Globus pallidus (tissue), 1 donor: Measurements from ENCODE around the gene AFAP1.

Experiments used
- DNase-seq: peaks from one replicate; pipeline ENCODE4 v3.0.0-alpha.2; 2015; ENCODE audit warnings: low spot score

The AFAP1 gene

DNA sequence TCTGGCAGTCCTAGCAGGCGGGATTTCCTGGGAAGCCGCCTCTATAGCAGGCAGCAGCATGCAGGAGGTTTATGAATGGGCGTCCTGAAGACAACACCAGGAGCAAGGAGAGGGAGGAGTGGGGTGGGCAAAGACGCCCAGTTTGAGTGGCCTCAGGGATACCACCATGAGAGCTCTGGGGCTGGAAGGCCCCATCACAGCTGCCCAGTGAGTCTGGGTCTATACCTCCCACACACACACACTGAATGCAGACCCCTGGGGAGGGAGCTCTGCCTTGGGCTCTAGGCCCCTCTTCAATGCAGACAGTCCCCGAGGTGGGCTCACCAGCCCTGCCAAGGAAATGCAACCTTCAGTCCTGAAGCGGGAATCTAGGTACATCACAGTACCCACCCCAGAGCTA lies 98.6 kb downstream of the AFAP1 start:
- DNase-seq, result no peak

DNA sequence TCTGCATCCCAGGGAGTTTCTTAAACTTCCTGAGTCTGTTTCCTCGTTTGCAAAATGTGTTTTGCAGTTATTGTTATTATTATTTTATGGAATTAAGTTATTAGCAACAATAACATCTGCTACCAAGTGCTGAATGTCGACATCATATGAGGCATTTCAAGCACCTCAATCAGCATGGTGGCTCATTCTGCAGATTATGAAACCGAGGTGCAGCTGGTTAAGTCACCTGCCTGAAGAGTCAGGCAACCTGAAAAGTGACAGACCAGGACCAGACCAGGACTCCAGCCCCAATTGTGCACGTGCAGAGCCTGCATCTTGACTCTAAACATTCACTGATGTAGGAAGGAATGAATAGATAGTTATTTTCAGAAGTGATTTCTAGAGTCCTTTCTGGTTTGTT lies 99.8 kb downstream of the AFAP1 start:
- DNase-seq, result no peak

DNA sequence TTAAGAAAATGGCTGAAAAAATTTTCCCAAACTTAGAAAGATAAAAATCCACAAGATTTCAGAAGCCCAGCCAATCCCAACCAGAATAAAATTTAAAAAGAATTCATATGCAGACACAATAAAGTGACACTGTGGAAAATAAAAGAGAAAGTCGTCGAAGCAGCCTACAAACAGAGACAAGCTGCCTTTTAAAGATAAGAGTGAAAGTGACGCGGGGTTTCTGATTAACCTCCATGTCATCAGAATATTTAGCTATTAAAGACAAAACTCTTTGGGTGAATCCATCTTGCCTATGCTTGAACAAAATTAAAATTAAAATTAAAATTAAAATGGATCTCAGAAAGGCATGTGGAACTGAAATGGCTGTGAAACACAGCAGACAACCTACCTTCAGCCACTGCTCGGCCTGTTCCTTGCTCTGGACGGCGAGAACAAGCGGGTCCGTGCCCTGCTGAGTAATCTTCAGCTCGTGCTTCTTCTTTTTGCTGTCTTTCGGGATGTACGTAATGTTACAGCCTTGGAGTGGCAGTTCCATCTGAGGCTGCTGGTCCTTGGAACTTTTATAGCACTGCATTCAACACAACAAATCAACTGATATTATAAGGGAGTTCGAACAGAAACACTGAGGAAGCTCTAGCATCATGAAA lies 101.4 kb downstream of the AFAP1 start:
- no peak for DNase-seq

DNA sequence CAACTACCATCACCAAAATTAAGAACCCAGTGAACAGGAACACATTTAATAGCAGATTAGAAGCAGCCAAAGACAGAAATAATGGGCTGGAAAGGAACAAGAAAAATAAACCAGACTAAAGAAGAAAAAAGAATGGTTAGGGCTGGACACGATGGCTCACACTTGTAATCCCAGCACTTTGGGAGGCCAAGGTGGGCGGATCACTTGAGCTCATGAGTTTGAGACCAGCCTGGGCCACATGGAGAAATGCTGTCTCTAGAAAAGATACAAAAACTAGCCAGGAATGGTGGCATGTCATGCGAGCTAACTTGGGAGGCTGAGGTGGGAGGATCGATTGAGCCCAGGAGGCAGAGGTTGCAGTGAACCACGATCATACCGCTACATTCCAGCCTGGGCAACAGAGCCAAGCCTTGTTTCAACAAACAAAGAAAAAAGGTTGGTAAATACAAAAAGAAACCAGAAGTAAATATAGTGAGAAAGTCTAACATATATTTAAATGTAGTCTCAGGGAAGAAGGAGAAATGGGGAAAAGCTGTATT lies 102.0 kb downstream of the AFAP1 start:
- DNase-seq, result no peak

DNA sequence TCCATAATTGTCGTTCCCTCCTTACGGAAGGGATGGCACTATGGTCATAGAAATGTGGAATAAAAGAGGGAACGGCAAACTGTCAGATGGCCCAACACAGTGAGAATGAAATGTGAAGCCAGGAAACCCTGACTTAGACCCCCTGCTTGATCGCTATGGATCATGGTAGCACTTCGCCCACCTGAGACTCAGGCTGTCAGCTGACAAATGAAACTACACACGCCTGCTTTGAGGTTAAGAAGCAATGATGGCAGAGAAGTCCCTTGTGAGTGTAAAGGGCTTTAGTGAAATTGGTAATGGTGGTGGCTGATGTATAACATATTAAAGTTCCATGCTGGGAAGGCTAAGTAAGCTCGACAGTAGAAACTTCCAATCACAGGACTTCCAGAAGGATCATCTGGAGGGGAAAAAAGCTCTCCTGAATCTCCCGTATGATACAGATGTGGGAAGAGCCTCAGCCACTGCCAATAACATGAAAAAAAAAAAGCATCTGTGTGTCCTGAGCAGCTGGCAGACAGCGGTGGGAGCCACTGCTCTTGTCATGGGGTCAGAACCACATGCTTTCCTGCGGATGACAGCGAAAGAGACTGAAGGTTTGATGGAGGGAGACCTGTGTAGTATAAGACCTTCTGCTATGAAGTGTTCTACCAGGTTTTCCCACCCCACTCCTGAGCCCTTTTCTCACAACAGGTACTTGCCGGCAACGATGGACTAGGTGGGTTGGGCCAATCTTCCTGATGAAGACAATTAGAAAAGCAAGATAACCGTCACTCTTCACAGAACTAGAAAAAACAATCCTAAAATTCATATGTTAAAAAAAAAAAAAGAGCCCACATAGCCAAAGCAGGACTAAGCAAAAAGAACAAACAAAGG lies 107.6 kb downstream of the AFAP1 start:
- DNase-seq, result no peak

DNA sequence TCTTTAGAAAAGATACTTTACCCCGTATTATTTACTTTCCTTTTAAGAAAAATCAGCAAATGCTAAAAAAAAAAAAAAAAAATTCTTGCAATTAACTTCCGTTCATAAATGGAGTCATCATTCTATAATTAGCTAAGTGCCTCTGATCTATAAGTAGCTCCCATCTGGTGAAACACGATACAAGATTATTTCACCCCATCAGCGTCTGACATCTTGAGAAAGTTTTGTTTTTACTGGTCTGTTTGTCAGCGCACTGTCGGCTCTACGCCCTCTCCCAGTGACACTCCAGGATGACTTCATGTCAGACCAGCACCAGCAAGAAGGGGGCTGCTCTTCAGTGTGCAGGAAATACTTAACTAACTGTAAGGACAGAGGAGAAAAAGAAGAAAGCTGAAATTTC lies 108.3 kb downstream of the AFAP1 start:
- DNase-seq, result no peak

DNA sequence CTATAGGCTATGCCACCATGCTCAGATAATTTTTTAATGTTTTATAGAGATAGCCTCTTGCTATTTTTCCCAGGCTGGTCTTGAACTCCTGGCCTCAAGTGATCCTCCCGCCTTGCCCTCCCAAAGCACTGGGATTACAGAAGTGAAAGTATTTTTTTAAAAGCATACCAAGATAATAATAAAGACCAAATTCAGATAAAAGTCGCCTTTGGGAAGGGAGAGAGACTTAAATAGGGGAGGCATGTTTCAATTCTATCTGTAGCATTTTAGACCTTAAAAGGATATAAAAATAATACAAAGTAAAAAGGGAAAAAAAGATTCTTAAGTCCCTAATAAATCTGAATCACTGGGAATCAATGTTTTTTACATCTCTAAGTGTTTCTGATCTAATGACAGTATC lies 108.9 kb downstream of the AFAP1 start:
- DNase-seq, result no peak

DNA sequence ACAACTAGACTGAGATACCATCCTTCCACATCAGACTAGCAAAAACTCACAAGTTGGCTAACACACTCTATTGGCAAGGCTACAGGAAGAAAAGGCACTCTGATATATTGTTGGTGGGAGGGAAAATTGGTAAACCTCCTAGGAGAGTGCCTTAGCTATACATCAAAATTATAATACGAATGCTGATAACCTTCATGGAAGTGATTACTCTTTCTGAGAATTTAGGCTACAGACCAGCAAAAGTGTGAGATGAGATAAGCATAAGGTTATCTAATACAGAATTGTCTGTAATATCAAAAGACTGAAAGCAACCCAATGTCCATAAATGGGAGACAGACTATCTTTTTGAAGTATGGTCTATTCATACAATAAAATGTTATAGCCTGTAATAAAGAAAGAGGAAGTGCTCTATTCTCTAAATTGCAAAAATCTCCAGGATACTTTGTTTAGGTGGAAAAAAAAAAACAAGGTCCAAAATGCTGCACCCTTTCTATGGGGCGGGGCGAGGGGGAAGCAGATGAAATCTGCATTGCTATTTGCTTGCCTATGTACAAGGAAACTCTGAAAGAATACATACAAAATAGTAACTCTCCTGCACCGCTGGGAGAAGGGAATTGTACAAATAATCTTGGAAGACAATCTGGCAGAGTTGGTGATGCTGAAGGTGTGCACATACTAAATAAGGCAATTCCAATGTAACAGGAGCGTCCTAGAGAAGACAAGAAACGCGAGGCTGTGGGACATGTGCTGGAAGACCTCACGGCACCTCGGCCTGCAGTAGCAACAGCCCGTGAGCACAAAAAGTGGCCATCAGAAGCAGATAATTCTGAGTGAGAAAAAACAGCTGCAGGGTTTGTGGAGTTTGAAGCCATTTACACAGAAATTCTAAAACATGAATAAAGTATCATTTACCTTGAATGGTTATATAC lies 109.7 kb downstream of the AFAP1 start:
- DNase-seq, result no peak

DNA sequence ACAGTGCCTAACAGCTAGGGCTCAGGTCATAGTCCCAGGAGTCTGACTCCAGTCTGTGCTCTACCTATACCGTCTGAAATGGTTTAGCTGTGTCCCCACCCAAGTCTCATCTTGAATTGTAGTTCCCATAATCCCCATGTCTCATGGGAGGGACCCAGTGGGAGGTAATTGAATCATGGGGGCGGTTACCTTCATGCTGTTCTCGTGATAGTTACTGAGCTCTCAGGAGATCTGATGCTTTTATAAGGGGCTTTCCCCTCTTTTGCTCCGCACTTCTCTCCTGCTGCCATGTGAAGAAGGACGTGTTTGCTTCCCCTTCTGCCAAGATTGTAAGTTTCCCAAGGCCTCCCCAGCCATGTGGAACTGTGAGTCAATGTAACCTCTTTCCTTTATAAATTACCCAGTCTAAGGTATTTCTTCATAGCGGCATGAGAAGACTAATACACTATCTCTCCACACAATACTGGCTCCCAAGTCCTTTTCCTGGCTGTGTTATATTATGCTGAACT lies 110.8 kb downstream of the AFAP1 start:
- no peak for DNase-seq

DNA sequence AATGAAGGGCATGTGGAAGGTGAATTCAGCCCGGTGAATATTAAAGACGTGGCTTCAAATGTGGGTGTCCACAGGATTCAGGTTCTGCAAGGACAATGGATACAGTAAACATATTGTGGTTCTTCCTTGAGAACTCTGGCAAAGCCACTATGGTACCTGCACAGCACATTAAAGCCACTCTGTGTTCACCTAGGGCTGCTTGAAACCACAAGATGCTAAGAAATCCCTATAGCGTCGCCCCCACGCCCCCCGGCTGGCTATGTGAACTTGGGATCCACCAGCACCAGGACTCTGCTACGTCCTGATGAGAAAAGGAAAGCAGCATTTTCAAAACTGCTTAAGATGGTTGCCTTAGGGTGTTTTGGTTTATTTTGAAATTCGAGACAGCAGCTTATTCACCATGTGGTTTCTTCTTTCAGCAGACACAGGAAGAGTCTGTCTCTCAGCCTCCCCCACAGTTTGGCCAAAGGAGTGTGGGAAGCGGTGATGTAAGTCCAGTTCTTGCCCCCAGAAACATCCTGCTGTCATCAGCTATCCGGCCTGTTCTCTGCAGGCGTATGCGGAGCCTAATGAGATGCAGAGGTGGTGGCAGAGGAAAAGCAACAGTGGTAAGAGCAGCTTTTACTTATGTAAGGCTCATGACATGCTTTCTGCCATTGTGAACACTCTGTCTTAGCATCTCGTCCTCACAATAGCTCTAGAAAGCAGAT lies 111.5 kb downstream of the AFAP1 start:
- DNase-seq, result peak; percentile 34

DNA sequence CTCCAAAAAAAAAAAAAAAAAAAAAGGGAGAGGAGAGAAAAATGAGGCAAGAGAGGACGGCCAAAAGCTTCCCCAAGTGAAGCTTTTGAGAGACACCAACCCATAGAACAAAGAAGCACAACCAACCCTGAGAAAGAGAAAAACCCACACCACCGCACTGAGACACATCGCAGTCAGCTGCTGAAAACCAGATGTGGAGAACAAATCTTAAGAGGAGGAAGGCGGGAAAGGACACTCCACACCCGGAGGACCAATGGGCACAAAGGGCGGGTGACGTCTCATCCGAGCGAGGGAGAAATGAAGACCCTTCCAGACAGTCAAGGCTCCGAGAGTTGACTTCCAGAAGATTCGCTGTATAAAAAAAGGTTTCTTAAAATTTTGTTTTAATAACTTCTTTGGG lies 112.1 kb downstream of the AFAP1 start:
- DNase-seq, result no peak

DNA sequence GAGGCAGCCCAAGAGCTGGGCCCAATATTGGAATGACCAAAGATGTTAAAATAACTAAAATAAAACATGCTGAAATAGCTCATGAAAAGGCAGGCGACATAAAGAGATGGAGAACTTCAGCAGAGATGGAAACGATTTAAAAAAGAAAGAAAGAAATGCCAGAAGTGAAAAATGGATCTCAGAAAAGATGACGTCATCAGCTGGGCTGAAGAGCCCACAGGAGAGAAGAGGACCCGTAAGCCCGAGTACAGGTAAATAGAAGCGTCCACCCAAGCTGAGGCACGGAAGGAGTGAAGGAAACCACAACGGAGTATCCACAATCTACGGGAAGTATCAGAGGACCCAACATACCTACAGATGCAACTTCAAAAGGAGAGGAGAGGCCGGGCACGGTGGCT lies 112.8 kb downstream of the AFAP1 start:
- no peak for DNase-seq

DNA sequence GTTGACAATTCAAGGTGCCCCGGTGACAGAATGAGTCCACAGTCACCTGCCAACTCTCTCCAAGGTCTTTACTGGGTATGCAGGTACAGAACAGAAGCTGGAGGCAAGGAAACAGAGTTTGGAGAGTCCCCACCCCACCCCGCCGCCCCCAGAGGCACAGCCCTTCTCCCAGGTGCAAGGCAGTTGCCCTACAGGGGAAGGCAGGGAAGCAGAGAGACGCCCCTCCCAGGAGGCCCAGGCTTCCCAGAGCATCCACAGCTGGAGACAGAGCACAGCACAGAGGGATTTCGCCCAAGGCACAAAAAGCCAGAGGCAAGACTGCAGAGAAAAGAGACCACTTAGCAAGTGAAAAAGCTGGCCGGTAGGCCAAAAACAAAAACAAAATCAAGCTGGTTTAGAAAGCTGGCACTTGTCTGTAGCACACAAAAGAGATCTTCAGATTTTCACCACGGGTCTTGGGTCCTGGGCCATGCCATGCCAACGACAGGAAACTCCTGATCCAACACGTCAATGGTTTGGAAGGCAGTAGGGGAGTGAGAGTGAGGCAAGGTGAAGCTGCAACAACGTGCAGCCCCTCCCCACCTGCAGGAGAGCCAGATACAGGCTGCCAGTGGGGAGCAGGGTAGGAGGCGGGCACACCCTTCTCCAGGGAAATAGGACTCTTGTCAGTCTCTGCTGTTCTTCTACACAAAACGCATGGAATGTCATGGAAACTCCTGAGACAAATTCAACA lies 113.3 kb downstream of the AFAP1 start:
- DNase-seq, result no peak

DNA sequence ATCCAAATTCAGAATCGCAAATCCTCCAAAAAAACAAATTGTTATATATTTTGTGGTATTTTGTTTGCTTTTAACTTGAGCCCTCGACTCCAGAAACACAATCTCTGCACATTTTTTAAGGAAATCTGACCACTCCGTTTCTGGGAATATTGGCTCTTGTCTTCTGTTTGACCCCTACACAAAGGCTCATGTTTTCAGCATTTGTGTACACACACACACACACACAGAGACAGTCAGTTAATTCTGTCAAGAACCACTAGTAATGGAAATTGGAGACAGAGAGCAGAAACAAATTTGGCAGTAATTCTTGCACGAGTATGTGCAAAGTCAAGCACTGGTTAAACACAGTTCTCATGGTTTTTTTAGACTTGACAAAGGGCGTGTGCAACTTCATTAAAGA lies 115.4 kb downstream of the AFAP1 start:
- no peak for DNase-seq

DNA sequence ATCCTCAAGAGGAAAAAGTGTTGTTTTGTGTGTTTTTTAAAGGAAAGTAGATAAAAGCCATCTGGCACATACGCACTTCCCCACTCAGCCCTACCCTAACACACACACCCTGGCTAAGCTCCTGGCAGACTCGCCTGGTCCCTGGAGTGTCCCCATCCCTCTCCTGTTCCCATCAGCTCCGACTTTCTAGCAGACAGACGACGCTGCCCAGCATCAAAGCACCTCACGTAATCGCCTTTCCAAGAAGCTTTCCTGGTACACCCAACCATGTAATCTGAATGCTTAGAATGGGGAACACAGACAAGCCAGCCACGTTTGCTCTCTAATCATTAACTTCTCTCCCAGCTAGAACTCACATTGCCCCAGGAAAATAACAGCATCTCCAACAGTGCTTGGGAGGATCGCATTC lies 116.2 kb downstream of the AFAP1 start:
- DNase-seq, result no peak

DNA sequence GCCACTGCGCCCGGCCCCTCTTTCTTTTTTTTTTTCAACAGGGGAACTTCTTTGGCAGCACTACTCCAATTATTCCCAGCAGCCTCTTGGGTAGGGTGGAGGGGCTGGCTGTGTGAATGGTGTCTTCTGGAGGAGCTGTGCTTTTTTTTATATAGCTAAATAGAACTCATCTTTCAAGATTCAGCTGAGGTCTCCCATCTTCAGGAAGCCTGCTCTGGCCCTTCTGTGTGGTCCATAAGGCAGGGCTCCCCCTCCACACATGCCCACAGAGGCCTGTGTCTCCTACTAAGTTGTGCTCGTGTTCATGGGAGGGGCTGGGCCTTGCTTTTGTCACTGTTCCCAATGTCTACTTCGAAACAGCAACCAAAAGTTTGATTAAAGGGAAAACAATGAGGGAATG lies 116.8 kb downstream of the AFAP1 start:
- no peak for DNase-seq

DNA sequence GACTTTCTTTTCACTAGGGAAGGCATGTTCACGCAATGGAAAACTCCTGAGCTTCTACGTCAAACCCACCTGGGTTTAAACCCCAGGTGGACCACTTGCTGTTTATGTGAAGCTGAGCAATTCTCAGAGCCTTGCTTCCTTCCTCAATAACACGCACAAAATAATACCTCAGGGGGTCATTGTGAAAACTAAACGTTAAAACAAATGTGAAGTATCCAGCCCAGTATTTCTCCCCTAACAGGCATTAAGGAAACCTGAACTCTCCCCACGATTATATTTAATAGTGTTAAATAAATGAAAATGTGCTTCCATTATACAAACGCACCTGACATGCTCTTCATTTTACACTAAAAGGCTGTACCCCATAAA lies 117.5 kb downstream of the AFAP1 start:
- DNase-seq, result no peak

DNA sequence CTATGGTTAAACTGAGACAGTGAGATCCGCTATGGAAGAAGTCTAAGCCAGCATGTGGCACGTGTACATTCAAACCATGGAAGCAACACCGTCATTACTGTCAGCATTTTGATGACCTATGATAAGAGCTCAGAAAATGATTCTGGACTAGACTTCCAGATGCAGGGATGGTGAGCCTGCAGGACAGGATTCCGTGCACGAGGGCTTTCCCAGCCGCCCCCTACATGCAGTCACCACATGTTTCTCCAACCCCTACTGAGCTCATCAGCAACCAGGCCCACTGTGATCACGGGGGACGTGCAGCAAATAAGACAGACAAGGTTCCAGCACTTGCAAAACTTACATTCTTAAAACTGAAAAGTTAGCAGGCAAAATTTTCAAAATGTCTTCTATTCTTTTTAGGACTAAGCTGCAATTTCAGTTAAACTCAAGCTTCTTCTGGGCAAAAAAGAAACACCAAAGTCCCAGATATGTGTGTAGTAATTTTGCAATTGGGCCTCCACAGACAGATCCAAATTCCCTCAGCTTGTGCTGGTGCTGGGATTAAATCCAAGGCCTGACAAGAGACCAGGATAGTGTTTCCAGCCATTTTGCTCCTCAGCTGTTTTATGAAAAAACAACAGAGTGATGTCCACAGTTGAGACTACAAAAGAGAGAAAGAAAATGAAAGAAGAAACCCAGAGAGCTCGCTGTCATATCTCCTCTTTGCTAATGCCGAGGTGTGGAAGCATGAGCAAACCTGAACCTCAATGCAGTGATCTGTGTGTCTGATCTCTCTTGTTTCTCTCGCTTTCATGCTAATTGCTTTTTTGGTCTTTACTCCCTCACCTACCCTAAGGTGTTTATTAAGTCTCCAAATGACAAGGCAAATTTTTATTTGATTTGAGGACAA lies 118.2 kb downstream of the AFAP1 start:
- no peak for DNase-seq

DNA sequence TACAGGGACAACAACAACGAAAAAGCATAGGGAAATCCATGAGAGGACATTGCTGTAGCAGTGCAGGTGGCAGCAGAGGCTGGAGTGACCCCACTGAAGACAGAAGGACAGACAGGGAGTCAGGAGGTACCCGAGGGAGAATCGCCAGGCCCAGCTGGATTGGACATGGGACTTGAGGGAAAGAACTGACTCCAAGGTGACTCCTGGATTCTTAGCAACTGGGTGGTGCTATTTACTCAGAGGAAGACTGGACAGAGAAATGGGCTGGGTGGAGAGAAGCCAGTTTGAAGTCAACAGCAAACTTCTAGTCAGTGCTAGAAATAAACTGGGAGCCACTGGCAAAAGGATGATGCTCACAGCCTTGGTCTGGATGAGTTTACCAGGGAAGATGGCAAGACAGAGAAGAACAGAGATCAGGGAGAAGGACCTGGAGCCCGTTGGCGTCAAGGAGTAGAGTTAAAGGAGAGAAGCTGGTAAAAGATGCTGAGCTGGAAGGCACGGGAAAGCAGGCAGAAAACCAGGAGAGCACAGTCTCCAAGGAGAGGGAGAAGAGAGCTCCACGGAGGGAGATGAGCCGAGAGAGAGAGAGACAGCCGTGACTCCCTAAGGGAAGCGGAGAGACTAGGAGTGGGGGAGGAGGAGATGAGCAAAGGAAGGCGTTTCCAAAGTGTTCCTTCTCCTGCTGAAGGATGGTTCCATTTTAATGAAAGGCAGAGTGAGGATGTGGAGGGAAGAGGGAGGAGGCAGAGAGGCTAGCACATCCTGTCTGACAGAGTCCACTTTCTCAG lies 119.4 kb downstream of the AFAP1 start:
- no peak for DNase-seq
